Muscle of back (tissue), 11 donors: Measurements from ENCODE around the gene TLNRD1. TPM values are rescaled to one million over a fixed set of nuclear protein-coding genes. Genes with fewer than 3 reads are reported as not detected.

ENCODE experiments used
- DNase-seq, 3 donors: peaks; one replicate each; pipeline versions ENCODE4 v3.0.0 to v3.0.0-alpha.2; 2013
- polyA plus RNA-seq, 10 donors: library from polyadenylated mRNA; unstranded; fragments of 120-200 nt; gene quantifications; one replicate each; pipeline ENCODE4 v1.2.1, GENCODE V29; 2013; ENCODE audit not compliant: insufficient read length in 10 of 10

Gene TLNRD1
- polyA plus RNA-seq, 10 donors, result 10.1 to 17.7 (median 12.2) TPM

GRCh38 chr15:81053621-81054020 is 52.9 kb downstream of the TLNRD1 start:
- no peak for DNase-seq

- peak in 1 of 3 donors; percentile 35 for DNase-seq
Measured at GRCh38 chr15:81054236-81054635, 53.5 kb downstream of the TLNRD1 start.

Other genes starting within 250 kb of the TLNRD1 start
- 1 to 10 TPM in 9 of 10 donors, under 1 TPM in 1; 0.94 to 3.5 (median 2.0) TPM for gene CEMIP, start 221.6 kb upstream of the TLNRD1 start, polyA plus RNA-seq
- gene MESD, start 11.1 kb upstream of the TLNRD1 start, polyA plus RNA-seq, result 10 to 100 TPM; 18.2 to 25.8 (median 21.2) TPM
- gene CFAP161, start 133.3 kb downstream of the TLNRD1 start, polyA plus RNA-seq, result 1 to 10 TPM in 1 of 10 donors, under 1 TPM in 8, not detected in 1; 0.27 to 1.3 (median 0.56) TPM
- 10 to 100 TPM in 1 of 10 donors, 1 to 10 TPM in 9; 5.8 to 15.2 (median 8.1) TPM for gene IL16, start 196.0 kb downstream of the TLNRD1 start, polyA plus RNA-seq